Measurements from ENCODE around the gene DCAF6. TPM values are rescaled to one million over a fixed set of nuclear protein-coding genes. Genes with fewer than 3 reads are reported as not detected.

The DCAF6 gene
- total RNA-seq, 1 donor from 2014 or later, result 169 TPM

GRCh38 chr1:168084396-168085231 is 148.1 kb downstream of the DCAF6 start:
- DNase-seq (ENCODE audit: low read depth), result no peak

GRCh38 chr1:168085401-168085872 is 149.0 kb downstream of the DCAF6 start:
- DNase-seq (ENCODE audit: low read depth), result no peak

- no peak for DNase-seq (ENCODE audit: low read depth)
Measured at GRCh38 chr1:168086438-168086837, 150.0 kb downstream of the DCAF6 start.

- DNase-seq (ENCODE audit: low read depth), result no peak
Measured at GRCh38 chr1:168087696-168088095, 151.2 kb downstream of the DCAF6 start.

- DNase-seq (ENCODE audit: low read depth), result no peak
Measured at GRCh38 chr1:168088511-168089325, 152.2 kb downstream of the DCAF6 start.

- DNase-seq (ENCODE audit: low read depth), result no peak
Measured at GRCh38 chr1:168089326-168089978, 153.0 kb downstream of the DCAF6 start.

- no peak for DNase-seq (ENCODE audit: low read depth)
Measured at GRCh38 chr1:168089979-168090337, 153.5 kb downstream of the DCAF6 start.

GRCh38 chr1:168090395-168090794 is 153.9 kb downstream of the DCAF6 start:
- no peak for DNase-seq (ENCODE audit: low read depth)

- DNase-seq (ENCODE audit: low read depth), result no peak
Measured at GRCh38 chr1:168091063-168091462, 154.6 kb downstream of the DCAF6 start.

GRCh38 chr1:168091720-168092550 is 155.5 kb downstream of the DCAF6 start:
- no peak for DNase-seq (ENCODE audit: low read depth)

- DNase-seq (ENCODE audit: low read depth), result peak; percentile 60
Measured at GRCh38 chr1:168092566-168093355, 156.3 kb downstream of the DCAF6 start.

- DNase-seq (ENCODE audit: low read depth), result no peak
Measured at GRCh38 chr1:168093616-168094015, 157.1 kb downstream of the DCAF6 start.

GRCh38 chr1:168095476-168095875 is 159.0 kb downstream of the DCAF6 start:
- DNase-seq (ENCODE audit: low read depth), result no peak

GRCh38 chr1:168096296-168097165 is 160.0 kb downstream of the DCAF6 start:
- DNase-seq (ENCODE audit: low read depth), result no peak

GRCh38 chr1:168097921-168098528 is 161.5 kb downstream of the DCAF6 start:
- DNase-seq (ENCODE audit: low read depth), result no peak

GRCh38 chr1:168098534-168099320 is 162.2 kb downstream of the DCAF6 start:
- DNase-seq (ENCODE audit: low read depth), result no peak

- no peak for DNase-seq (ENCODE audit: low read depth)
Measured at GRCh38 chr1:168099337-168099801, 162.9 kb downstream of the DCAF6 start.

GRCh38 chr1:168100315-168101002 is 164.0 kb downstream of the DCAF6 start:
- DNase-seq (ENCODE audit: low read depth), result peak; percentile 59

Data from renal cortical epithelial cell (primary cell).